HCT116 (cell line): ENCODE results near the gene FBRS. TPM values are rescaled to one million over a fixed set of nuclear protein-coding genes. Genes with fewer than 3 reads are reported as not detected.

Source experiments
- ATAC-seq: fragments of 200-7000 bp; cut with Tn5 transposase; 2 replicates; pipeline ENCODE4 v1.9.1; 2020; ENCODE audit warnings: mild to moderate bottlenecking, moderate library complexity
- BruUV-seq: library from RNA; stranded (reverse); fragments of 400-500 nt; replicated peaks from 2 replicates; lab custom pipeline; 2021; lab: Mats Ljungman, UMichigan
- CTCF ChIA-PET: fragments of 300-600 bp; sonication (Branson Sonifier 250); formaldehyde crosslinking; loops from one replicate; lab custom pipeline; 2021; ENCODE audit warnings: antibody characterized with exemption; lab: Charles Lee
- POLR2A ChIA-PET: fragments of 300-600, 350-600 bp; sonication (Branson Sonifier 250); formaldehyde crosslinking; loops from one replicate; lab custom pipeline; 2021; ENCODE audit warnings: antibody characterized with exemption; lab: Charles Lee
- RAD21 ChIA-PET, 2 experiments: fragments of 300-600 bp; sonication (Branson Sonifier 250); formaldehyde crosslinking; loops; one replicate each; lab custom pipeline; 2023; ENCODE audit warnings: low total read pairs in 2 of 2; ENCODE audit not compliant: uncharacterized antibody in 2 of 2, unreplicated experiment in 2 of 2, low non-redundant PET in 1 of 2; lab: Charles Lee
- DNase-seq: peaks from one replicate; pipeline ENCODE4 v3.0.0-alpha.2; 2010; ENCODE audit warnings: low read depth, low spot score
- H2AFZ ChIP-seq: fragments of 200-600 bp; shearing (Covaris generic), sonication (generic); 2 replicates; pipeline ENCODE4 v1.6.1; 2017; ENCODE audit warnings: low read depth, mixed run types, mixed read lengths, antibody characterized with exemption, low read length; ENCODE audit not compliant: poor library complexity, severe bottlenecking
- H3K27ac ChIP-seq: 2 replicates; pipeline ENCODE4 v1.5.1; 2012; ENCODE audit warnings: low read depth, low read length
- H3K27me3 ChIP-seq: fragments of 200-600 bp; sonication (generic); 2 replicates; pipeline ENCODE4 v1.6.1; 2016; ENCODE audit warnings: mixed run types, low read length, mixed read lengths; ENCODE audit not compliant: insufficient read depth
- H3K36me3 ChIP-seq, 2 experiments: fragments of 200-500 bp in 1 of 2; fragments of 200-600 bp in 1 of 2; sonication (Bioruptor generic) in 1 of 2; sonication (generic) in 1 of 2; 2 replicates each; pipeline versions ENCODE4 v1.5.1 to v1.6.1; 2014 to 2016; ENCODE audit warnings: low read length in 2 of 2, inconsistent platforms in 1 of 2, mixed read lengths in 1 of 2, mixed run types in 1 of 2; ENCODE audit not compliant: insufficient read depth in 2 of 2, control insufficient read depth in 1 of 2
- H3K4me1 ChIP-seq, 2 experiments: fragments of 200-600 bp in 1 of 2; sonication (generic) in 1 of 2; 2 replicates each; pipeline versions ENCODE4 v1.5.1 to v1.6.1; 2012 to 2017; ENCODE audit warnings: low read length in 2 of 2, inconsistent platforms in 1 of 2, mild to moderate bottlenecking in 1 of 2, mixed read lengths in 1 of 2, mixed run types in 1 of 2, moderate library complexity in 1 of 2; ENCODE audit not compliant: insufficient read depth in 2 of 2, control insufficient read depth in 1 of 2
- H3K4me2 ChIP-seq: fragments of 200-600 bp; sonication (generic); 2 replicates; pipeline ENCODE4 v1.6.1; 2017; ENCODE audit warnings: mixed run types, low read length, mixed read lengths
- H3K4me3 ChIP-seq, 2 experiments: fragments of 200-600 bp in 1 of 2; sonication (generic) in 1 of 2; replicated peaks in 1 of 2; 2 replicates each; pipeline ENCODE4 v1.5.1; 2011 to 2016; ENCODE audit warnings: low read length in 2 of 2, control low read depth in 1 of 2, low read depth in 1 of 2, mild to moderate bottlenecking in 1 of 2, mixed read lengths in 1 of 2, mixed run types in 1 of 2
- H3K79me2 ChIP-seq: fragments of 200-600 bp; sonication (generic); 2 replicates; pipeline ENCODE4 v1.6.1; 2017; ENCODE audit warnings: mild to moderate bottlenecking, mixed run types, low read length, moderate library complexity, mixed read lengths; ENCODE audit not compliant: insufficient read depth
- H3K9ac ChIP-seq: fragments of 200-600 bp; sonication (generic); 2 replicates; pipeline ENCODE4 v1.6.1; 2016; ENCODE audit warnings: low read length, mixed read lengths
- H3K9me2 ChIP-seq: fragments of 200-600 bp; sonication (generic), shearing (Covaris generic); 2 replicates; pipeline ENCODE4 v1.6.1; 2017; ENCODE audit warnings: mixed run types, mild to moderate bottlenecking, moderate library complexity; ENCODE audit not compliant: insufficient read depth
- H3K9me3 ChIP-seq, 2 experiments: fragments of 200-500 bp in 1 of 2; fragments of 200-600 bp in 1 of 2; sonication (Bioruptor generic) in 1 of 2; sonication (generic) in 1 of 2; 2 replicates each; pipeline ENCODE4 v1.6.1; 2014 to 2017; ENCODE audit warnings: low read length in 2 of 2, mixed read lengths in 2 of 2, inconsistent platforms in 1 of 2, low read depth in 1 of 2, mild to moderate bottlenecking in 1 of 2, mixed run types in 1 of 2, moderate library complexity in 1 of 2; ENCODE audit not compliant: control insufficient read depth in 1 of 2, insufficient read depth in 1 of 2
- H4K20me1 ChIP-seq: fragments of 200-600 bp; sonication (generic), shearing (Covaris generic); 2 replicates; pipeline ENCODE4 v1.6.1; 2017; ENCODE audit warnings: mixed run types, mild to moderate bottlenecking, moderate library complexity; ENCODE audit not compliant: insufficient read depth
- CEBPB ChIP-seq: IDR thresholded peaks from 2 replicates; pipeline ENCODE4 v1.6.1; 2012; ENCODE audit warnings: low read depth
- EGR1 ChIP-seq: IDR thresholded peaks from 2 replicates; pipeline ENCODE4 v1.6.1; 2012; ENCODE audit warnings: low read depth
- ELF1 ChIP-seq: IDR thresholded peaks from 2 replicates; pipeline ENCODE4 v1.6.1; 2012; ENCODE audit warnings: low read depth, borderline replicate concordance
- EZH2 ChIP-seq: fragments of 200-600 bp; sonication (generic); IDR thresholded peaks from 2 replicates; pipeline ENCODE4 v1.6.1; 2017; ENCODE audit warnings: antibody characterized with exemption, mixed run types
- FOSL1 ChIP-seq: IDR thresholded peaks from 2 replicates; pipeline ENCODE4 v1.6.1; 2012; ENCODE audit warnings: low read depth
- POLR2A ChIP-seq: IDR thresholded peaks from 2 replicates; pipeline ENCODE4 v1.7.0; 2011; ENCODE audit warnings: borderline replicate concordance; ENCODE audit not compliant: insufficient read depth, insufficient read length; ENCODE audit errors: extremely low read depth
- SIN3A ChIP-seq: IDR thresholded peaks from 2 replicates; pipeline ENCODE4 v1.6.1; 2012; ENCODE audit warnings: low read depth
- SP1 ChIP-seq: IDR thresholded peaks from 2 replicates; pipeline ENCODE4 v1.6.1; 2012; ENCODE audit warnings: low read depth
- TCF7L2 ChIP-seq: IDR thresholded peaks from 2 replicates; pipeline ENCODE4 v1.7.0; 2011; ENCODE audit warnings: borderline replicate concordance, inconsistent platforms; ENCODE audit not compliant: insufficient read depth, insufficient read length; ENCODE audit errors: extremely low read depth
- intact Hi-C: fragments of 100-400 bp; cut with micrococcal nuclease; formaldehyde crosslinking; loops from 2 replicates; pipeline ENCODE4 v1.10.0; 2022
- total RNA-seq: library from RNA; stranded (reverse); gene quantifications from one replicate; pipeline ENCODE4 v1.2.1, GENCODE V29; 2021; ENCODE audit not compliant: unreplicated experiment
- TF ChIP-seq, protein P1 (sequence below): IDR thresholded peaks from 2 replicates; pipeline ENCODE4 v1.6.1; 2011; ENCODE audit warnings: mild to moderate bottlenecking, low read length, moderate library complexity; ENCODE audit not compliant: insufficient replicate concordance; ENCODE audit errors: extremely low read depth
- TF ChIP-seq, protein P2 (sequence below): IDR thresholded peaks from 2 replicates; pipeline ENCODE4 v1.6.1; 2012; ENCODE audit warnings: low read depth
- TF ChIP-seq, protein P3 (sequence below): IDR thresholded peaks from 2 replicates; pipeline ENCODE4 v1.6.1; 2012

FBRS gene
- total RNA-seq, 1 experiment from 2014 or later, result 65.3 TPM

DNA sequence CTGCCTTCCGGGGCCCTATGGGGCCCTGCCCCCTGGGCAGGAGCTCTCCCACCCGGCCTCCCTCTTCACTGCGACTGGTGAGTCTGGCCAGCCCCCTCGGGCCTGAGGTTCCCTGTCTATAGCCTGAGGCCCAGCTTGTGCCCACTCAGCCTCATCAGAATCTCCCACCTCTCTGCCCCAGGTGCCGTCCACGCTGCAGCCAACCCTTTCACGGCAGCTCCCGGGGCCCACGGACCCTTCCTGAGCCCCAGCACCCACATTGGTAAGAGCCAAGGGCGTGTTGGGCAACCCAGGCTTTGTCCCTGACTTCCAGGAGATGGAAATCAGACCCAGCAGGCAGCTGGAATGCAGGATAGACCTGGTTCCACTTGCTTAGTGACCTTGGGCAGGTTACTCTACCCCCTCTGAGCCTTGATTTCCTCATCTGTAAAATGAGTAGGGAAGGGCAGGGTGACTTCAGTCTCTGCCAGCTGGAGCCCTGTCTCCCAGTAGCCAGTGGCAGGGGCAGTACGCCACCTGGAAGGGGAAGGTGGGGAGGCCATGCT lies 9.2 kb downstream of the FBRS start:
- H3K4me2 ChIP-seq, result no peak overlapping the region
- ChIA-PET RAD21 (no interaction called here), POLR2A (no interaction called here), CTCF (no interaction called here)
- no TSS peak for BruUV-seq
- no peak overlapping the region for H3K27ac ChIP-seq
- H3K36me3 ChIP-seq, result peaks cover 29 to 30% of the 10 kb centered on the region in 2 experiments
- no peak overlapping the region for H3K4me3 ChIP-seq
- no peak overlapping the region for H3K9ac ChIP-seq
- no peak for TF ChIP-seq ELF1
- TF ChIP-seq, protein P1, sequence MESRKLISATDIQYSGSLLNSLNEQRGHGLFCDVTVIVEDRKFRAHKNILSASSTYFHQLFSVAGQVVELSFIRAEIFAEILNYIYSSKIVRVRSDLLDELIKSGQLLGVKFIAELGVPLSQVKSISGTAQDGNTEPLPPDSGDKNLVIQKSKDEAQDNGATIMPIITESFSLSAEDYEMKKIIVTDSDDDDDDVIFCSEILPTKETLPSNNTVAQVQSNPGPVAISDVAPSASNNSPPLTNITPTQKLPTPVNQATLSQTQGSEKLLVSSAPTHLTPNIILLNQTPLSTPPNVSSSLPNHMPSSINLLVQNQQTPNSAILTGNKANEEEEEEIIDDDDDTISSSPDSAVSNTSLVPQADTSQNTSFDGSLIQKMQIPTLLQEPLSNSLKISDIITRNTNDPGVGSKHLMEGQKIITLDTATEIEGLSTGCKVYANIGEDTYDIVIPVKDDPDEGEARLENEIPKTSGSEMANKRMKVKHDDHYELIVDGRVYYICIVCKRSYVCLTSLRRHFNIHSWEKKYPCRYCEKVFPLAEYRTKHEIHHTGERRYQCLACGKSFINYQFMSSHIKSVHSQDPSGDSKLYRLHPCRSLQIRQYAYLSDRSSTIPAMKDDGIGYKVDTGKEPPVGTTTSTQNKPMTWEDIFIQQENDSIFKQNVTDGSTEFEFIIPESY, result no peak
- no peak for TF ChIP-seq SP1
- no peak for TF ChIP-seq EZH2
- TF ChIP-seq EGR1, result no peak
- no peak for TF ChIP-seq CEBPB
- TF ChIP-seq TCF7L2, result no peak
- intact Hi-C loops, result no loop called here
- peaks cover 14% of the 10 kb centered on the region; the same call in 1 of the 2 replicates for H3K79me2 ChIP-seq
- H3K9me2 ChIP-seq, result no peaks in the 10 kb centered on the region
- ATAC-seq, result no peak
- H3K4me1 ChIP-seq, result no peaks in the 10 kb centered on the region
- no peak overlapping the region for H2AFZ ChIP-seq
- no peak for DNase-seq
- no peaks in the 10 kb centered on the region for H3K9me3 ChIP-seq
- H3K27me3 ChIP-seq, result no peaks in the 10 kb centered on the region
- no peaks in the 10 kb centered on the region for H4K20me1 ChIP-seq

DNA sequence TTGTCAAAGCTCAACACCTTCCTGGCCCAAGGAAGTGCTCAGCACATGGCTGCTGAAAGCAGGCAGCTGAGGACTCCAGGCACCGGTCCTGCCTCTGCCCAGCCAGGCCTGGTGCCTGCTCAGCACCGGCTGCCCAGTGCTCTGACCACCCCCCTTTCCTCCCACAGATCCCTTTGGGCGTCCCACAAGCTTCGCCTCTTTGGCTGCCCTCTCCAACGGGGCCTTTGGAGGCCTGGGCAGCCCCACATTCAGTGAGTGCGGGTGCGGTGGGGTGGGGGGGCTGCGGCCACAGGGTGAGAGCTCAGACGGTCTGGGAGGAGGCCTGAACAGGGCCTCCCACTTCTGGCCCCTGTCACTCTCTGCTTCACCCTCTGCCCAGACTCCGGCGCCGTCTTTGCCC lies 10.2 kb downstream of the FBRS start:
- no peaks in the 10 kb centered on the region for H3K9me2 ChIP-seq
- DNase-seq, result no peak
- H2AFZ ChIP-seq, result no peak overlapping the region
- no peak overlapping the region for H3K9ac ChIP-seq
- no peaks in the 10 kb centered on the region for H3K27me3 ChIP-seq
- no TSS peak for BruUV-seq
- ATAC-seq, result no peak
- H3K79me2 ChIP-seq, result peaks cover 6% of the 10 kb centered on the region; the same call in 1 of the 2 replicates
- H3K4me1 ChIP-seq, result no peaks in the 10 kb centered on the region
- ChIA-PET POLR2A (no interaction called here), RAD21 (no interaction called here), CTCF (no interaction called here)
- no peak overlapping the region for H3K27ac ChIP-seq
- no peak overlapping the region for H3K4me2 ChIP-seq
- peaks cover 20 to 23% of the 10 kb centered on the region in 2 experiments for H3K36me3 ChIP-seq
- no peak overlapping the region for H3K4me3 ChIP-seq
- intact Hi-C loops, result no loop called here
- no peaks in the 10 kb centered on the region for H4K20me1 ChIP-seq
- H3K9me3 ChIP-seq, result no peaks in the 10 kb centered on the region
- TF ChIP-seq, protein P2, sequence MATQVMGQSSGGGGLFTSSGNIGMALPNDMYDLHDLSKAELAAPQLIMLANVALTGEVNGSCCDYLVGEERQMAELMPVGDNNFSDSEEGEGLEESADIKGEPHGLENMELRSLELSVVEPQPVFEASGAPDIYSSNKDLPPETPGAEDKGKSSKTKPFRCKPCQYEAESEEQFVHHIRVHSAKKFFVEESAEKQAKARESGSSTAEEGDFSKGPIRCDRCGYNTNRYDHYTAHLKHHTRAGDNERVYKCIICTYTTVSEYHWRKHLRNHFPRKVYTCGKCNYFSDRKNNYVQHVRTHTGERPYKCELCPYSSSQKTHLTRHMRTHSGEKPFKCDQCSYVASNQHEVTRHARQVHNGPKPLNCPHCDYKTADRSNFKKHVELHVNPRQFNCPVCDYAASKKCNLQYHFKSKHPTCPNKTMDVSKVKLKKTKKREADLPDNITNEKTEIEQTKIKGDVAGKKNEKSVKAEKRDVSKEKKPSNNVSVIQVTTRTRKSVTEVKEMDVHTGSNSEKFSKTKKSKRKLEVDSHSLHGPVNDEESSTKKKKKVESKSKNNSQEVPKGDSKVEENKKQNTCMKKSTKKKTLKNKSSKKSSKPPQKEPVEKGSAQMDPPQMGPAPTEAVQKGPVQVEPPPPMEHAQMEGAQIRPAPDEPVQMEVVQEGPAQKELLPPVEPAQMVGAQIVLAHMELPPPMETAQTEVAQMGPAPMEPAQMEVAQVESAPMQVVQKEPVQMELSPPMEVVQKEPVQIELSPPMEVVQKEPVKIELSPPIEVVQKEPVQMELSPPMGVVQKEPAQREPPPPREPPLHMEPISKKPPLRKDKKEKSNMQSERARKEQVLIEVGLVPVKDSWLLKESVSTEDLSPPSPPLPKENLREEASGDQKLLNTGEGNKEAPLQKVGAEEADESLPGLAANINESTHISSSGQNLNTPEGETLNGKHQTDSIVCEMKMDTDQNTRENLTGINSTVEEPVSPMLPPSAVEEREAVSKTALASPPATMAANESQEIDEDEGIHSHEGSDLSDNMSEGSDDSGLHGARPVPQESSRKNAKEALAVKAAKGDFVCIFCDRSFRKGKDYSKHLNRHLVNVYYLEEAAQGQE, result no peak
- TF ChIP-seq TCF7L2 (no peak), SIN3A (no peak), EGR1 (no peak), FOSL1 (no peak), POLR2A (no peak)
- TF ChIP-seq, protein P3, sequence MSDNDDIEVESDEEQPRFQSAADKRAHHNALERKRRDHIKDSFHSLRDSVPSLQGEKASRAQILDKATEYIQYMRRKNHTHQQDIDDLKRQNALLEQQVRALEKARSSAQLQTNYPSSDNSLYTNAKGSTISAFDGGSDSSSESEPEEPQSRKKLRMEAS, result no peak
- TF ChIP-seq, protein P1, result no peak
